ENCODE measurements around the gene NUP210L. TPM values are rescaled to one million over a fixed set of nuclear protein-coding genes. Genes with fewer than 3 reads are reported as not detected.
A peak's percentile ranks its signal among the peaks of the same experiment; 100 is the strongest.

Gene NUP210L
- total and polyA plus RNA-seq, 2 of the 13 experiments (the other 11 are each of a cell fraction or from before 2014, with no cell fraction given), result not detected

DNA sequence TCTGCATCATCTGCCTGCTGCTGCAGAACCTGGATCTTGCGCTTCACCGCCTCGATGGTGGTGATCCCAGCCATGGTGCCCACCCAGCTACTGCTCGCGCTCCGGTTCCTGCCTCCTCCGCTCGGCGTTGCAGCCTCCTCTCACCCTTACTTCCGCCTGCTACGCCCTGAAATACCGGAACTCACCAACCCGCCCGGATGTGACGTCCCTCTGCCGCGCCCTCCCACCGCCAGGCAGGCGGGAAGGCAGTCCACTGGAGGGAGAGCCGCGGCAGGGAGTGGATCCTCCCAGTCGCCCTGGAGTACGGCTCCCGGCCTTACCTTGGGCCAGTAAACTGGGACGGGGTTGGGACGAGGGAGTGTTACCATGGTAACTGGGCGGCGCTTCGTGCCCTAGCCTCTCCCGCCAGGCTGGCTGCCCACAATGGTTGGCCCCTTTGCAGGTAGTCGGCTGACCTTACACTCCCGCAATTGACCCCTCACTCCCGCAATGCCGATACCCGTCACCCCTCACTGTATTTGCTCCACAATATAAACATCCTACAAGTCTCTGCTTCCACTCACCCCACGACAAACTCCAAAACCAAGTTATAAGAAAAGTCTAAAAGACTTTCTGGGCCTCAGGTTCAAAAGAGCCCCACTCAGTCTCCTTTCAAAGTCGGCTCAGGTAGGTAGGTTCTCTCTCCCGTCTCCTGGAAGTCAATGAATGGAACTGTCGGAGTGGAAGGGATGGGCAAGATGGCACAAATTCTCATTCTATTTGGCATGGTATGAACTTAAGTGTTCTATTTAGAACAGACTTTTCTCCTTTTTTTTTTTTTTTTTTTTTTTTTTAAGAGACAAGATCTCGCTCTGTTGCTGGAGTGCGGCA is 28.4 kb upstream of the NUP210L start (continued):
- TF ChIP-seq HES4 (CRISPR knock-in tag; IDR thresholded peaks at IDR 0.05; ENCODE audit: borderline replicate concordance) (peak; percentile 59; the same call in 1 of the 2 replicates), ZMYM2 (CRISPR knock-in tag; IDR thresholded peaks at IDR 0.05) (0 out of 2 replicates have a peak, but pooled peaks have one; percentile 5), ZNF251 (CRISPR knock-in tag; IDR thresholded peaks at IDR 0.05) (no peak), ZSCAN25 (CRISPR knock-in tag; IDR thresholded peaks at IDR 0.05) (peak; percentile 42; the same call in 1 of the 2 replicates)
- TF ChIP-seq, protein P1, sequence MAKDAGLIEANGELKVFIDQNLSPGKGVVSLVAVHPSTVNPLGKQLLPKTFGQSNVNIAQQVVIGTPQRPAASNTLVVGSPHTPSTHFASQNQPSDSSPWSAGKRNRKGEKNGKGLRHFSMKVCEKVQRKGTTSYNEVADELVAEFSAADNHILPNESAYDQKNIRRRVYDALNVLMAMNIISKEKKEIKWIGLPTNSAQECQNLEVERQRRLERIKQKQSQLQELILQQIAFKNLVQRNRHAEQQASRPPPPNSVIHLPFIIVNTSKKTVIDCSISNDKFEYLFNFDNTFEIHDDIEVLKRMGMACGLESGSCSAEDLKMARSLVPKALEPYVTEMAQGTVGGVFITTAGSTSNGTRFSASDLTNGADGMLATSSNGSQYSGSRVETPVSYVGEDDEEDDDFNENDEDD (CRISPR knock-in tag; IDR thresholded peaks at IDR 0.05; ENCODE audit: borderline replicate concordance), result peak; percentile 100

DNA sequence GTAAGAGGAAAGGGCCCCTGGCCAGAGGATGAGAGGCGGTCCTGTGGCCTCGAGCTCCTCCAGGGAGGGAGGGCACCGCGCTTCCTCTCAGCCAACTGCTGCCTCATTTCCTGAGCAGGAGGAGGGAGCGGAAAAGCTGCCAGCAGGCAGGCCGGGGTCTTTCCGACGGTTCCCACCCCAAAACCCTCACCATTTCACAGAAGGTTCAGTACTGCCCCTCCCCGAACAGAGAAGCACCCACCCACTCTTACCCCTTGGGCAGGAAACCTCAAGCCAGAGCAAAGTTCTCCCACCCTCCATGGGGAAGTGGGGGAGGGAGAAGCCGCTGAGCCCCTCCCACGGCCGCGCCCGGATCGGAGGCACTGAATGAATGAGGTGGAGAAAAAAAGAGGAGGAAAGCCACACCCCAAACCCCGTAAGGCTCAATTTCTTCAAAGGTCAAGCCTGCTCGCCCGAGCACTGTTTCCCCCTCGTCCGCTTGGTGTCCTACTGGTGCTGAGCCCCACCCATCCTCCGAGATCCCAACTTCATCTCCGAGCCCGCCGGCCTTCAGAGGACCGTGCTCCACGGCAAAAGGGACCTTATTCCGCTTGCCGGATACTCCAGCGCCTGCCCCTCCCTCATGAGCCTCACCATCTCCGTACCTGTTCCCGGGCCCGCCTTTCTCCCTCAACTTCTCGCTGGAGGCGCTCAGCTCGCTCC is 27.6 kb upstream of the NUP210L start:
- intact Hi-C loops (cut with micrococcal nuclease; ENCODE audit: unreplicated experiment) (no loop called here), in situ Hi-C loops (cut with HindIII; ENCODE audit: extremely low pct_ligation_motif_present, low pct_unique_long_range_greater_than_20kb) (loop anchor here (5.0 kb wide), 2 partner anchors 90 to 155 kb away; partner anchors contain the start of gene HAX1)
- H3K4me2 ChIP-seq (ENCODE audit: low read depth, low read length), result peak overlapping the region; percentile 91
- peaks cover 62% of the 10 kb centered on the region for H3K4me1 ChIP-seq (ENCODE audit: insufficient read depth, low read length)
- H4K20me1 ChIP-seq (ENCODE audit: insufficient read depth, low read length), result peaks cover 47% of the 10 kb centered on the region
- H2AFZ ChIP-seq (ENCODE audit: low read length), result no peak overlapping the region
- no TSS peak for BruUV-seq (replicated peaks)
- H3K9ac ChIP-seq (ENCODE audit: insufficient read depth, low read depth, low read length), result peak overlapping the region; percentile 81
- H3K27ac ChIP-seq (ENCODE audit: extremely low read length, insufficient read depth, low read length), result peak overlapping the region; percentile 69
- DNase-seq (ENCODE audit: low spot score) (peak; percentile 39), ATAC-seq (peak; percentile 59), FAIRE-seq (no peak)
- H3K9me3 ChIP-seq (ENCODE audit: low read length), result no peaks in the 10 kb centered on the region
- 2% methylated on average over 25 of the region's 35 CpGs for WGBS (ENCODE audit: low lambda C conversion rate)
- no peaks in the 10 kb centered on the region; a peak in 1 of 5 replicates for H3K27me3 ChIP-seq (ENCODE audit: control insufficient read depth in 1 of 2, insufficient read depth in 2 of 2, low read length in 2 of 2)
- peak overlapping the region; percentile 88 to 98 (median 90) for H3K4me3 ChIP-seq (replicated peaks in 1 of 3; ENCODE audit: insufficient read depth in 1 of 3, low read depth in 2 of 3, low read length in 3 of 3)
- CTCF ChIA-PET (ENCODE audit: low intra/inter-chr PET ratio, low total read pairs), result interaction anchor here (1.3 kb wide), 1 partner anchor 90 kb away, joined by 3 read pairs; the partner anchor contains the start of gene HAX1
- peaks cover 0 to 3% of the 10 kb centered on the region in 2 experiments; a peak in 2 of 5 replicates for H3K36me3 ChIP-seq (replicated peaks in 1 of 2; ENCODE audit: control insufficient read depth in 1 of 2, insufficient read depth in 2 of 2, low read length in 2 of 2)
- POLR2A ChIA-PET, result interaction anchor here (0.7 to 1.7 kb wide), 4 partner anchors 12 to 152 kb away, joined by 3 to 6 read pairs (median 4); no protein-coding TSS in a partner anchor
- peaks cover 53% of the 10 kb centered on the region for H3K79me2 ChIP-seq (ENCODE audit: insufficient read depth, low read length)
- peak; percentile 35; the same call in 1 of the 2 replicates for TF ChIP-seq PHF20 (CRISPR knock-in tag; IDR thresholded peaks at IDR 0.05)
- no peak for TF ChIP-seq AHR (CRISPR knock-in tag; IDR thresholded peaks at IDR 0.05)
- no peak for TF ChIP-seq NR2C2 (CRISPR knock-in tag; IDR thresholded peaks at IDR 0.05; ENCODE audit: borderline replicate concordance)
- TF ChIP-seq, protein P2, sequence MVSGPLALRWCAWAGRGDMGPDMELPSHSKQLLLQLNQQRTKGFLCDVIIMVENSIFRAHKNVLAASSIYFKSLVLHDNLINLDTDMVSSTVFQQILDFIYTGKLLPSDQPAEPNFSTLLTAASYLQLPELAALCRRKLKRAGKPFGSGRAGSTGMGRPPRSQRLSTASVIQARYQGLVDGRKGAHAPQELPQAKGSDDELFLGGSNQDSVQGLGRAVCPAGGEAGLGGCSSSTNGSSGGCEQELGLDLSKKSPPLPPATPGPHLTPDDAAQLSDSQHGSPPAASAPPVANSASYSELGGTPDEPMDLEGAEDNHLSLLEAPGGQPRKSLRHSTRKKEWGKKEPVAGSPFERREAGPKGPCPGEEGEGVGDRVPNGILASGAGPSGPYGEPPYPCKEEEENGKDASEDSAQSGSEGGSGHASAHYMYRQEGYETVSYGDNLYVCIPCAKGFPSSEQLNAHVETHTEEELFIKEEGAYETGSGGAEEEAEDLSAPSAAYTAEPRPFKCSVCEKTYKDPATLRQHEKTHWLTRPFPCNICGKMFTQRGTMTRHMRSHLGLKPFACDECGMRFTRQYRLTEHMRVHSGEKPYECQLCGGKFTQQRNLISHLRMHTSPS (CRISPR knock-in tag; IDR thresholded peaks at IDR 0.05; ENCODE audit: low read depth), result no peak
- TF ChIP-seq HES4 (CRISPR knock-in tag; IDR thresholded peaks at IDR 0.05; ENCODE audit: borderline replicate concordance), result no peak; the same call in 1 of the 2 replicates
- TF ChIP-seq, protein P3, sequence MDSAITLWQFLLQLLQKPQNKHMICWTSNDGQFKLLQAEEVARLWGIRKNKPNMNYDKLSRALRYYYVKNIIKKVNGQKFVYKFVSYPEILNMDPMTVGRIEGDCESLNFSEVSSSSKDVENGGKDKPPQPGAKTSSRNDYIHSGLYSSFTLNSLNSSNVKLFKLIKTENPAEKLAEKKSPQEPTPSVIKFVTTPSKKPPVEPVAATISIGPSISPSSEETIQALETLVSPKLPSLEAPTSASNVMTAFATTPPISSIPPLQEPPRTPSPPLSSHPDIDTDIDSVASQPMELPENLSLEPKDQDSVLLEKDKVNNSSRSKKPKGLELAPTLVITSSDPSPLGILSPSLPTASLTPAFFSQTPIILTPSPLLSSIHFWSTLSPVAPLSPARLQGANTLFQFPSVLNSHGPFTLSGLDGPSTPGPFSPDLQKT (CRISPR knock-in tag; IDR thresholded peaks at IDR 0.05; ENCODE audit: borderline replicate concordance), result peak; percentile 14; the same call in 1 of the 2 replicates
- TF ChIP-seq ZNF441 (CRISPR knock-in tag; IDR thresholded peaks at IDR 0.05; ENCODE audit: borderline replicate concordance), result peak; percentile 49; the same call in 1 of the 2 replicates
- no peak for TF ChIP-seq ZNF101 (CRISPR knock-in tag; IDR thresholded peaks at IDR 0.05; ENCODE audit: borderline replicate concordance, low read depth)
- TF ChIP-seq AGO2 (optimal IDR thresholded peaks at IDR 0.05; ENCODE audit: low read depth, low read length), result peak; percentile 72
- TF ChIP-seq POLR2A (IDR thresholded peaks at IDR 0.05; ENCODE audit: insufficient read depth in 1 of 2, low read depth in 2 of 2, low read length in 2 of 2), result peak in 1 of 2 experiments; percentile 12; a peak in 1 of 4 replicates
- TF ChIP-seq ZNF790 (CRISPR knock-in tag; IDR thresholded peaks at IDR 0.05; ENCODE audit: borderline replicate concordance), result 0 out of 2 replicates have a peak, but pooled peaks have one; percentile 9

Data from HepG2 (cell line).